ENCODE data around the gene LRP1B.

LRP1B gene

GRCh38 chr2:140262908-140263307, 1867.9 kb downstream of the LRP1B start:
- no peak for DNase-seq (ENCODE audit: low read depth in 2 of 2)

GRCh38 chr2:140257692-140258300, 1873.0 kb downstream of the LRP1B start:
- no peak for DNase-seq (ENCODE audit: low read depth in 2 of 2)

GRCh38 chr2:140256080-140256479, 1874.7 kb downstream of the LRP1B start:
- DNase-seq (ENCODE audit: low read depth in 2 of 2) = no peak

DNA sequence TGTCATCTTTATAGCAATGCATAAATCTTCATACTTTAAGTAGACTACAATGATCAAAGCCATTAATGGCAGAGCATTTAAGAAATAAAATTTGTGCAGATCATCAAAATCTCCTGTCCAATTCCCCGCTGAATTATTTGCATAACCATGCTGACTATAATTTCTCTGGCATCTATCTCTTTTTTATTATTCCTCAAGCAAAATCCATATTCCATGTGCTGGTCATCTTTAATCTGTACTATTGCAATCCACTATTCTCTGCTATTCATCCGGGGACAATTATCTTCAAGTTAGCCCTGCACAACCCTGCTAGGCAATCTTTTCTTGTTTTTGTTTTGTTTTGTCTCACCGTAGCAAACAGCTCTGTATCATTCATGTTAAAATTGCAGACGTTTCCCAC, 1881.0 kb downstream of the LRP1B start:
- no peak for DNase-seq (ENCODE audit: low read depth in 2 of 2)

GRCh38 chr2:140248623-140249022, 1882.2 kb downstream of the LRP1B start:
- no peak for DNase-seq (ENCODE audit: low read depth in 2 of 2)

DNA sequence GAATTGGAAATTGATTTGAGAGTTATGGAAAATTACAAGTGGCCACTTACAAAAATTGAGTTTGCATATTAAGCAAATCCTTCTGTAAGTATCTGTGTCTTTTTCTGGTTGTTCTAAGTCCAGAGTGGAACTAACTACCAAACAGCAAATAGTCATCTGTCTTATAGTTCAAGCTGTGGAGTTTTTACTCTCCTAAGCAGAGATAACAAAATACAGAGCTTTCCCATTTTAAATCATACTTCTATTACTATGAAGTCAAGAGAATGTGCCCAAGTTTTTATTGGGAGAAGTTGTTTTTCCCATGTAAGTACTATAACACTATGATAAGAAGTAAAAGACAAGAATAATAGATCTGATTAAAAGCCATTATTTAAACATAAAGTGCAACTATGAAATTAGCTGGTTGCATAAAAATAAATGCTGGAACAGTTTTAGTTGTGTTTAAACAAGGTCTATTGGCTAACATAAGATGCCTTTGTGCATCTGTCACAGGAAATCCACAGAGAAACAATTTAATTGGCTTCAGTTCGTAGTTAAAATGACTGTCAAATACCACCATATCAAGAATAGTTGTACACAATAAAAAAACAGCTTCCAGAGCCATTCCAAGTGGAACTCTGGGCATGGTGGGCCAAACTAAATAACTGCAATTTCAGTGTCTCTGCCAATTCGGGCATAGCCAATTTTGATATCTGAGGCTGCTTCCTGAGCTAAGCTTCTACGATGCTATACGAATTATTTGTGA, 1883.2 kb downstream of the LRP1B start:
- no peak for DNase-seq (ENCODE audit: low read depth in 2 of 2)

- no peak for DNase-seq (ENCODE audit: low read depth in 2 of 2)
Observed at GRCh38 chr2:140246957-140247356, 1883.9 kb downstream of the LRP1B start.

GRCh38 chr2:140246058-140246457, 1884.8 kb downstream of the LRP1B start:
- no peak for DNase-seq (ENCODE audit: low read depth in 2 of 2)

GRCh38 chr2:140242889-140243288, 1887.9 kb downstream of the LRP1B start:
- DNase-seq (ENCODE audit: low read depth in 2 of 2) = no peak

DNA sequence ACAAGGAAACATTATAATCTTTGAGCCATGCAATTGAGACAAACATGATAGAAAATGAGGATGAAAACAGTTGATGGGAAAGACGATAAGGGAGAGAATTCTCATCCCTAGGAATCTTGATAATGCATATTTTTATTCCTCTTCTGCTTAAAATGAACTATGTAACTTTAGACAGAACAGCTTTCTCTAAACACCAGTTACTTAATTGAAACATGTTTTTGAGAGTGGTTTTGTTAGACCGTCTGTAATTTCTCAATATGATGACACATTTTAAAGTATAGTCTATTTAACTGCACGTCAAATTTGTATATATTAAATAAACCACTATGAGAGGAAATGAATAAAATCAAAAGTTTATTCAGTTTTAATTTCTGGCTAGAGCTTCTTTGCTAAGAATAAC, 1896.7 kb downstream of the LRP1B start:
- DNase-seq (ENCODE audit: low read depth in 2 of 2) = no peak

- DNase-seq (ENCODE audit: low read depth in 2 of 2) = no peak
Observed at GRCh38 chr2:140210963-140211362, 1919.9 kb downstream of the LRP1B start.

DNA sequence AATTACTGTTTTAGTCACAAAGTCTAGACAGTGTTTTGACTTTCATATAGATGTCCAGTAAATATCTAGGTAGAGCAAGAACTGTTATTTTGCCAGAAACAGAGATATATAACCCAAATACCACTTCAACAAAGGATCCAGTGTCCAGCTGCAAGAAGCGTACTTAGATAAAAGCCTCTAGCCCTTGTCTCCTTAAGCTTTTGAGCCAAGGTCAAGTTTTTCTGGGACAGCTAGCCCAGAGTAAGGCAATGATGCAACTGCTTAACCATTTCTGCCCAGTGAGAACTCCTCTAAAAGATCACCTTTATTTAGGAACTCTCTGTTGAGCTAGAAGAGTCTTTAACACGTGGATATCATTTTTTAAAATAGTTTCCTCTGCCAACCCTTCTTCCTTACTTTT, 1925.7 kb downstream of the LRP1B start:
- DNase-seq (ENCODE audit: low read depth in 2 of 2) = no peak

DNA sequence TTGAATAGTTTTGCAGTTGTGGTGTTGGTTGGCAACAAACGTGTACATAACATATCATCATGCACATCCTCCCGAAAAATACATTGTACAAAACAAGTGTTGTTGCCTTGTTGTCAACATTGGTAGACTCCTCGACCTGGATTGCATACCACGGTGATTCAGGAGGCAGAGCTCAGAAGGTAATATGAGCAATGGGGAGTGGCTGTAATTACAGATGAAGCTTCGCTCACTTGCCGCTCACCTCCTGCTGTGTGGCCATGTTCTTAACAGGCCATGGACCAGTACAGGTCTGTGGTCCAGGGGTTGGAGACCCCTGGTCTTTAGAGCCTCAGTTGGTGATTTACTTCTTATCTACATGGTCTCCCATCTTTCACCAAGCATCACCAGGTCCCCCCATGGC, 1927.5 kb downstream of the LRP1B start:
- DNase-seq (ENCODE audit: low read depth in 2 of 2) = no peak

- no peak for DNase-seq (ENCODE audit: low read depth in 2 of 2)
Observed at GRCh38 chr2:140201572-140201971, 1929.2 kb downstream of the LRP1B start.

GRCh38 chr2:140200764-140201163, 1930.1 kb downstream of the LRP1B start:
- no peak for DNase-seq (ENCODE audit: low read depth in 2 of 2)

GRCh38 chr2:140200307-140200706, 1930.5 kb downstream of the LRP1B start:
- no peak for DNase-seq (ENCODE audit: low read depth in 2 of 2)

- no peak for DNase-seq (ENCODE audit: low read depth in 2 of 2)
Observed at GRCh38 chr2:140199312-140199711, 1931.5 kb downstream of the LRP1B start.

GRCh38 chr2:140187086-140187485, 1943.7 kb downstream of the LRP1B start:
- no peak for DNase-seq (ENCODE audit: low read depth in 2 of 2)

DNA sequence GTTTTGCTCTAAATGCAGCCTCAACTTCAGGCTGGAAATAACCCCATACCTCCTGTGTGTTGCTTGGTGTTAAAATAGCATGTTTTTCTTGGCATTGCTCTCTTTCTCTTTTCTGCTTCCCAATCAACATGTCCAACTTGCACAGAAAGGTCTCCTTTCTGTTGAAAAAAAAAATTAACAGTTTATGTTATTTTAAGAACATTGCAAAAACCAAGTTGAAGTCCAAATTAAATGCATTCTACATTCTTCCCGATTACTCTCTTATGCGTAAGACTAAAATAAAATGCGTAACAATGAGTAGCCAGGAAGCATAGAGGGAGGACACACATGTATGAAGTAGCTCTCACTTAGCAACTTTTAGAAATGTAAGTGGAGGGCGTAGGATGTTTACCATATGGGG, 1944.5 kb downstream of the LRP1B start:
- no peak for DNase-seq (ENCODE audit: low read depth in 2 of 2)

DNA sequence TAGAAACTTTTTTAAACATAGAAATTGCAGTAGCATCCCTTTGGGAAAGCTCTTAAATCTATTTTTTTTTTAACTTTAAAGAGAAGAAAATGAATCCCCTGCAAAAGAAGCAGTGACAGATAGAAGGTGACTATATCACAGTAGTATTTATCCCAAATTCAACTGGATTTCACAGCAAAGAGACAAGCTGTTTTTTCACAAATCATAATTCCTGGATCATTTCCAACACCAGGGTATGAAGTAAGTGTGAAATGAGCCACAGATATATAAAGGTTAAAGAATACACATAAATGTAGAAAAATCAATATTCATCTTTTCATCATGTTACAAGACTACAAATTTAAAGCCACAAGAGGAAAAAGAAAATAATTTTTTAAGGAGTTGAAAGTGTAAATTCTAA, 1945.7 kb downstream of the LRP1B start:
- DNase-seq (ENCODE audit: low read depth in 2 of 2) = no peak

DNA sequence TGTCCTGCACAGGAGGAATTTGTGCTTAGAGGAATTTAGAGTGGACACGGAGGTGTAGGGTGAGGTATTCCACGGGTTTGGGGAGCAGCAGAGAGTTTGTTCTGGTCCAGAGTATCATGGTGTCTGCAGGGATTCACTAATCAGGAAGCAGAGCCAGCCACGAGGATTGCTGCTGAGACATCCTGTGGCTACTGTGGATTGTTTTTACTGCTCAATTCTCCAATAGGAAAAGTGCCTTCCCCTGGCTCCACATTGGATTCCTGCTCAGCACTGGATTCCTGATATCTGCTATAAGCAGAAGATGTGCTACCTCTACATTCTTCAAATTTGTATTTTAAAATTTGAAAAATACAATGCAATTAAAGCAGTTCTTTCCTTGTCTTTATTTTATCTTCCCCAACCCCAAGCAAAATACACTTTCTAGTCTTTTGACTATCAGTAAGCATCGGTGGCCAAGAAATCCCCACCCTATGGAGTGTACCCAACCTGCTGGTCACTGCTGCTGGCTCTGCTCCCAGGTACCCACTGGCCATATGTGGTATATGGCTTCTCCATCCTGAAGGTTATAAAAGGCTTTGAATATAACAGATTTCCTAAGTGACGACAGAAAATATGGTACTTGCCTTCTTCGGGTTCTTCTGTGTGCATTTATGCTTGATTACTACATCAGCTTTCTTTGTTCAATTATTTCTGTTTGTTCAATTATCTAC, 1947.6 kb downstream of the LRP1B start:
- no peak for DNase-seq (ENCODE audit: low read depth in 2 of 2)
